Smooth muscle cell (in vitro differentiated cells): ENCODE data around the gene FCRLA. TPM values are rescaled to one million over a fixed set of nuclear protein-coding genes. Genes with fewer than 3 reads are reported as not detected.
"Not testable (repeated sequence)": the region's sequence is repeated elsewhere in the genome, so short reads cannot be mapped to it uniquely, and the experiment has no call there.

Source experiments
- DNase-seq: peaks from one replicate; lab custom pipeline; 2025; ENCODE audit not compliant: unreplicated experiment; lab: John Stamatoyannopoulos, UW
- H2AFZ ChIP-seq: fragments of 200-600 bp; sonication (generic); 2 replicates; pipeline ENCODE4 v1.6.0; 2016; ENCODE audit warnings: antibody characterized with exemption, low read depth, mild to moderate bottlenecking
- H3F3A ChIP-seq: fragments of 200-600 bp; sonication (generic); 2 replicates; pipeline ENCODE4 v1.6.0; 2017; ENCODE audit warnings: antibody characterized with exemption, low read depth
- H3K27ac ChIP-seq: fragments of 200-600 bp; sonication (generic); 2 replicates; pipeline ENCODE4 v1.5.1; 2016; ENCODE audit warnings: low read depth, mild to moderate bottlenecking
- H3K27me3 ChIP-seq: fragments of 200-600 bp; sonication (generic); 2 replicates; pipeline ENCODE4 v1.6.1; 2016; ENCODE audit warnings: low read depth, mild to moderate bottlenecking
- H3K36me3 ChIP-seq: fragments of 200-600 bp; sonication (generic); 2 replicates; pipeline ENCODE4 v1.5.1; 2016; ENCODE audit warnings: low read depth
- H3K4me1 ChIP-seq: fragments of 200-600 bp; sonication (generic); 2 replicates; pipeline ENCODE4 v1.5.1; 2016; ENCODE audit warnings: low read depth
- H3K4me2 ChIP-seq: fragments of 200-600 bp; sonication (generic); 2 replicates; pipeline ENCODE4 v1.6.0; 2016; ENCODE audit warnings: mild to moderate bottlenecking
- H3K4me3 ChIP-seq: fragments of 200-600 bp; sonication (generic); 2 replicates; pipeline ENCODE4 v1.5.1; 2016; ENCODE audit warnings: mild to moderate bottlenecking
- H3K79me2 ChIP-seq: fragments of 200-600 bp; sonication (generic); 2 replicates; pipeline ENCODE4 v1.6.0; 2016; ENCODE audit warnings: low read depth, mild to moderate bottlenecking
- H3K9ac ChIP-seq: fragments of 200-600 bp; sonication (generic); 2 replicates; pipeline ENCODE4 v1.6.0; 2016; ENCODE audit warnings: low read depth
- H3K9me3 ChIP-seq: fragments of 200-600 bp; sonication (generic); replicated peaks from 2 replicates; pipeline ENCODE4 v1.5.1; 2016; ENCODE audit warnings: low read depth
- H4K20me1 ChIP-seq: fragments of 200-600 bp; sonication (generic); 2 replicates; pipeline ENCODE4 v1.6.0; 2016; ENCODE audit warnings: low read depth
- WGBS: methylation state at CpG from one replicate; pipeline ENCODE4 v1.1.7; 2016; ENCODE audit warnings: low lambda C conversion rate; 5-methylcytosine and 5-hydroxymethylcytosine counted together
- polyA plus RNA-seq: library from polyadenylated mRNA; unstranded; fragments of >200 nt; fragmentation: Nextera tagmentation; extraction: Ambion mirVana; gene quantifications from 2 replicates; pipeline ENCODE4 v1.2.1, GENCODE V29; 2016
- total RNA-seq: library from RNA; depleted of rRNA; stranded (reverse); fragments of >200 nt; gene quantifications from 2 replicates; pipeline ENCODE4 v1.2.3, GENCODE V29; 2014
- TF ChIP-seq, protein P1 (sequence below): fragments of 200-600 bp; sonication (generic); IDR thresholded peaks from 2 replicates; pipeline ENCODE4 v1.5.1; 2017; ENCODE audit warnings: borderline replicate concordance, mild to moderate bottlenecking, antibody characterized with exemption; ENCODE audit not compliant: insufficient read depth, poor library complexity, severe bottlenecking

Gene FCRLA, protein sequence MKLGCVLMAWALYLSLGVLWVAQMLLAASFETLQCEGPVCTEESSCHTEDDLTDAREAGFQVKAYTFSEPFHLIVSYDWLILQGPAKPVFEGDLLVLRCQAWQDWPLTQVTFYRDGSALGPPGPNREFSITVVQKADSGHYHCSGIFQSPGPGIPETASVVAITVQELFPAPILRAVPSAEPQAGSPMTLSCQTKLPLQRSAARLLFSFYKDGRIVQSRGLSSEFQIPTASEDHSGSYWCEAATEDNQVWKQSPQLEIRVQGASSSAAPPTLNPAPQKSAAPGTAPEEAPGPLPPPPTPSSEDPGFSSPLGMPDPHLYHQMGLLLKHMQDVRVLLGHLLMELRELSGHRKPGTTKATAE
- 0.40 TPM in 1 of 2 replicates, not detected in the other for total RNA-seq
- 0.35 TPM in 1 of 2 replicates, not detected in the other for polyA plus RNA-seq

DNA sequence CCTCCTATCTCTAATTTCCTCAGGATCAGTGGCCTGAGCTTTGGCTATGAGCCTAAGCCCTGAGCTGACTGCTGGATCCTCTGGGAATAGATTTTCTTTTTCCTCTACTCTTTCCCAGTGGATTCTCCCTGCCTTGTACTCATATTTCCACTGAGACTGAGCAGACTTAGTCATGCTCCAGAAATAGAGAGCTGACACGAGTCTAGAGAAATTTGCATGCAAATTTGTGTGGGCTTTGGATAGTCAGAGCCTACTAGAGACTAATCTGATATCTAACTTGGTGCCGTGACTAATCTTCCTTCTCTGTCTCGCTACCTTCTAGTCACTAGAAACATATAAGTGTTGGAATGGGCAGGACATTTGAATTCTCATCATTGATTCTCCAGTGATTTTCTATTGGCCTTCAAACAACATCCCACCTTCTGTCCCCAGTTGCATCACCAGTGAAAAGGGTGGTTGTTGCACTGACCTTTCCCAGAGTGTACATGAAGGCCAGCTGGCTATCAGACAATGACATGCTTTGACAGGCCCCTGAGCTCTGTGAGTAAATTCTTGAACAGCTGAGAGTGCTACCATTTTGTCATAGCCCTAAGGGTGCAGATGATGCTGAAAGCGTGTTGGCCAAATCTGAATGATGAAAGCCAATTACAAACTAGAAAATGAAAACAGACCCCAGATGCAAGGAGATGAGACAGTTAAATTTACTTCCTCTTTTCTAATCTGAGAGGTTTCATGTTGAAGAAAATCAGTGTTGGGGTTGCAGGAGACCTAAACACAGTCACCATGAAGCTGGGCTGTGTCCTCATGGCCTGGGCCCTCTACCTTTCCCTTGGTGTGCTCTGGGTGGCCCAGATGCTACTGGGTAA is at the start of gene FCRLA:
Gene FCRLA, plus strand, starts transcription at position 748 of the 866 bp plus-strand sequence. Its CDS starts 36 bp downstream, at position 784.
- peak within 1 kb of the TSS; percentile 78 for H3K9ac ChIP-seq

DNA sequence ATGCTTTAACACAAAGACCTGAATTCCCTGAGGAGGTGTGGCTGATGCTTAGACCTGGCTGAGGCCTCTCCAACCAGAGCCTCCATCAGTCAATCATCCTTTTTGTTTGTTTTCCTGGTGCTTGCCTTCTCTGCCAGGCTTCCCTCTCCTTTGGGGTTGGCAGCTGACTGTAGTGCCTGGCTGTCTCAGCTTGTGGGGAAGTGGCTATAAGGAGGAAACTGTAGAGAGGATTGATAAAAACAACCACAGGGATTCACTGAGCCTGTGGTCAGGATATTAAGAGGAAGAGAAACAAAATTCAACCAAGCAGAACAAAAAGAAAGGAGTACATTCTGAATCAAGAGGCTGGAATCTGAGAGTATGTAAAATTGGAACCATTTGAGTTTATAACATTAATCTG is 48.5 kb upstream of the FCRLA start:
- H3K9me3 ChIP-seq, DNase-seq, H3K27ac ChIP-seq, H3K27me3 ChIP-seq, H3K4me3 ChIP-seq, H2AFZ ChIP-seq, H3K36me3 ChIP-seq, H3K9ac ChIP-seq, H4K20me1 ChIP-seq, H3K79me2 ChIP-seq, H3K4me1 ChIP-seq, H3K4me2 ChIP-seq, H3F3A ChIP-seq: not testable (repeated sequence)

More for the DNA sequence above, at the start of gene FCRLA:
- Histone ChIP-seq H3K4me3 (no peak within 1 kb of the TSS), H3K4me1 (no peaks in the 10 kb centered on the region), H3K79me2 (no peaks in the 10 kb centered on the region), H3K4me2 (peak within 1 kb of the TSS; percentile 47), H3K27me3 (no peaks in the 10 kb centered on the region), H4K20me1 (no peaks in the 10 kb centered on the region), H3K9me3 (no peaks in the 10 kb centered on the region), H2AFZ (no peak within 1 kb of the TSS), H3K27ac (peak within 1 kb of the TSS; percentile 97), H3K36me3 (no peaks in the 10 kb centered on the region), H3F3A (no peaks in the 10 kb centered on the region)
- no peak for DNase-seq
- TF ChIP-seq, protein P1, sequence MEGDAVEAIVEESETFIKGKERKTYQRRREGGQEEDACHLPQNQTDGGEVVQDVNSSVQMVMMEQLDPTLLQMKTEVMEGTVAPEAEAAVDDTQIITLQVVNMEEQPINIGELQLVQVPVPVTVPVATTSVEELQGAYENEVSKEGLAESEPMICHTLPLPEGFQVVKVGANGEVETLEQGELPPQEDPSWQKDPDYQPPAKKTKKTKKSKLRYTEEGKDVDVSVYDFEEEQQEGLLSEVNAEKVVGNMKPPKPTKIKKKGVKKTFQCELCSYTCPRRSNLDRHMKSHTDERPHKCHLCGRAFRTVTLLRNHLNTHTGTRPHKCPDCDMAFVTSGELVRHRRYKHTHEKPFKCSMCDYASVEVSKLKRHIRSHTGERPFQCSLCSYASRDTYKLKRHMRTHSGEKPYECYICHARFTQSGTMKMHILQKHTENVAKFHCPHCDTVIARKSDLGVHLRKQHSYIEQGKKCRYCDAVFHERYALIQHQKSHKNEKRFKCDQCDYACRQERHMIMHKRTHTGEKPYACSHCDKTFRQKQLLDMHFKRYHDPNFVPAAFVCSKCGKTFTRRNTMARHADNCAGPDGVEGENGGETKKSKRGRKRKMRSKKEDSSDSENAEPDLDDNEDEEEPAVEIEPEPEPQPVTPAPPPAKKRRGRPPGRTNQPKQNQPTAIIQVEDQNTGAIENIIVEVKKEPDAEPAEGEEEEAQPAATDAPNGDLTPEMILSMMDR = no peak
- WGBS = 27% methylated on average over 4 of the region's 4 CpGs

DNA sequence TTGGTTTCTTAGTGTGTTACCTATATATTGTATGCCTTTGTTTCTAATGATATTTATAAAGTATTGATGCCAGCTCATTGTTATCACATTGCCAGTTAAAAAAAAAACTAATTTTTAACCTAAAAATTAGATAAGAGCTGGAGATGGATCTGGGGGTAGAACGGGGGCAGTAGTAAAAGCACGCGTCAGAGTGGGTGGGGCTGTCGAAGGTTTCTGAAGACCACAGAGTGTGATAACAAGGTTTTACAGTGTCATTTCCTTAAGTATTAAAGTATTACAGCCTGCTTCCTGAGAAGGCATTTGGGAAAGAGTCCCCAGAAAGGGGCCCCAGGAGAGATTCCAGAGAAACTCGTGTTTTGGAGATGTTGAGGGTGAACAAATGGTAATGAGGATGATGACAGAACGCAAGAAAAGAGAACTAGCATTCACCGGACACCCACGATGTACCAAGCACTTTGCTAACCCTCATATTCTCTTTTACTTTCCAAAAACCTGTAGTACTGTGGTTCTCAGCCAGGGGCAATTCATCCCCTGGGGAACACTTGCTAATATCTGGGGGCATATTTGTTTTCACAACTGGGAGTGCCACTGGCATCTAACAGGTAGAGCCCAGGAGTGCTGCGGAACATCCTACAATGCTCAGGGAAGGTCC is 45.2 kb upstream of the FCRLA start:
- not testable (repeated sequence) for DNase-seq, H3K79me2 ChIP-seq, H3F3A ChIP-seq, H4K20me1 ChIP-seq, H3K4me3 ChIP-seq, H3K4me1 ChIP-seq, H3K9ac ChIP-seq, H3K27me3 ChIP-seq, H2AFZ ChIP-seq, H3K36me3 ChIP-seq, H3K27ac ChIP-seq, H3K4me2 ChIP-seq, H3K9me3 ChIP-seq
- WGBS = 45% methylated on average over 4 of the region's 9 CpGs

DNA sequence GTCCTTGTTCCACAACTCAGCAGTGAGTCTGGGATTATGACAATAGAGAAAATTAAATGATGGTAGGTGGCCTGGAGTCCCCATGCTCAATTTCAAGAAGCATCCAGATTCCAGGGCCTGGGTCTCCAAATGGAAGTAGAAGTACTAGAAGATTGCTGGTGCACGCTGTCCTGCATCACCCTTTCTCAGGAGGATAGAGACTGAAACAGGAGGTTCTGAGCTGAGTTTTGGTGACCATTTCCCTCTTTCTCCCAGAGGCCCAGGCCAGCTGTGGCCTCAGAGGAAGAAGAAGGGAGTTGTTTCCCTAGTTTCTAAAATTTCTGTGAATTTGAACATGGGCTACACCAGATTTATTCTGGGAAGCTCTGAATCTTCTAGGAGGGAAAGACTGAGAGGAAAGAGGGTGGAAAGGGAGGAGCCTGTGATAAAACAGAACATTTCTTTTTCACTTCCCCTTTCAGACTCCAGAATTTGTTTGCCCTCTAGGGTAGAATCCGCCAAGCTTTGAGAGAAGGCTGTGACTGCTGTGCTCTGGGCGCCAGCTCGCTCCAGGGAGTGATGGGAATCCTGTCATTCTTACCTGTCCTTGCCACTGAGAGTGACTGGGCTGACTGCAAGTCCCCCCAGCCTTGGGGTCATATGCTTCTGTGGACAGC is 44.2 kb upstream of the FCRLA start, which contains the start of gene FCGR2B:
Gene FCGR2B, plus strand, starts transcription at position 460 of the 656 bp plus-strand sequence. Its CDS starts 99 bp downstream, at position 559.
- not testable (repeated sequence) for H3K79me2 ChIP-seq, H2AFZ ChIP-seq, H3K4me2 ChIP-seq, H3K36me3 ChIP-seq, H3K4me3 ChIP-seq, H3K9me3 ChIP-seq, H3K27ac ChIP-seq, H3K27me3 ChIP-seq, H3K9ac ChIP-seq, H3K4me1 ChIP-seq, H3F3A ChIP-seq, H4K20me1 ChIP-seq, DNase-seq
- WGBS = no CpG with 5 or more reads among the region's 4 CpGs

DNA sequence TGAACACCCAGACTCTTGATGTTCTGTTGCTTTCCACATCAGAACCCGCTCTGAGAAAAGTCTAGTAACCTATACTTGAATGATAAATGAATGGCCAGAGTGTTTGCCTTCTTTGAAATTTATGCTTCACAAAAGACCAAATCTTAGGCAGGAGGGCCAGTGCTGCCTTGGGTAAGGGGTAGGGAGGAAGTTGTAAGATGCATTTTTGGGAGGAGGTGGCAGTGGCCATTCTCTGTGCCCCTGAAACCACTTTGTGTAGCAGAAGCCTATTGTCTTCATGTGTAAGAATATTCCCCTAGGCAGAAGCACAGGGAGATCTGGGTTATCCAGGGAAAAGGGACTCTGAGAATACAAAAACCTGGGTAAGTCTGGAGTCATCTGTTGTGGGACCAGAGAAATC is 43.5 kb upstream of the FCRLA start:
- H2AFZ ChIP-seq, H3K4me2 ChIP-seq, H3K27me3 ChIP-seq, H3K4me3 ChIP-seq, H3K36me3 ChIP-seq, H3K79me2 ChIP-seq, DNase-seq, H3K9ac ChIP-seq, H3F3A ChIP-seq, H3K27ac ChIP-seq, H3K9me3 ChIP-seq, H4K20me1 ChIP-seq, H3K4me1 ChIP-seq: not testable (repeated sequence)
- no CpG with 5 or more reads among the region's 1 CpG for WGBS

DNA sequence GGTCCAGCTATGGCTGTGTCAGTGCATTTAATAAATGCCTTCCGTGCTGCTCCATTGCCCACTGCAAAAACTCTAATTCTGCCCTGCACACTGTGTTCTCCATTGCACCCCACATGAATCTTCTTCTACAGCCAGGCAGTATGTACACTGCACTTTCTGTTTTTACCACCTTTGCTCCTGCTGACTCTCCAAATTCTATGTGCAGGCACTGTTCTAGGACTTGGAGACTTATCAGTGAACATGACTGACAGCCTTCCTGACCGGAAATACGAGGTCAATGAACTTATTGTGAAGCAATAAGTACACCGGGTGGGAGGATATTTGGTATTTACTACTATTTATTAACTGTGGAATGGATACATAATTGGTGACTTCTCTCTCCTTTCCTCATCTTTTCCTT is 42.3 kb upstream of the FCRLA start:
- not testable (repeated sequence) for H2AFZ ChIP-seq, H4K20me1 ChIP-seq, H3K79me2 ChIP-seq, H3K9ac ChIP-seq, H3K4me2 ChIP-seq, H3K27me3 ChIP-seq, H3K9me3 ChIP-seq, H3F3A ChIP-seq, H3K36me3 ChIP-seq, H3K27ac ChIP-seq, H3K4me3 ChIP-seq, H3K4me1 ChIP-seq, DNase-seq
- WGBS = no CpG with 5 or more reads among the region's 4 CpGs
